KOPT-K1 (cell line): ENCODE measurements around the gene THAP5.

Experiments
- H3K27ac ChIP-seq: fragments of 200-600 bp; sonication (generic); 2 replicates; pipeline ENCODE4 v1.5.1; 2016; ENCODE audit warnings: antibody characterized with exemption, mild to moderate bottlenecking, low read depth, low read length; ENCODE audit not compliant: poor library complexity, severe bottlenecking
- H3K36me3 ChIP-seq: fragments of 200-600 bp; sonication (generic); 2 replicates; pipeline ENCODE4 v1.5.1; 2017; ENCODE audit warnings: antibody characterized with exemption, mild to moderate bottlenecking, low read length, moderate library complexity; ENCODE audit not compliant: insufficient read depth
- H3K9me3 ChIP-seq: fragments of 200-600 bp; sonication (generic); 2 replicates; pipeline ENCODE4 v1.5.1; 2017; ENCODE audit warnings: antibody characterized with exemption, low read length, mild to moderate bottlenecking; ENCODE audit not compliant: insufficient read depth, poor library complexity, severe bottlenecking

THAP5 gene, protein sequence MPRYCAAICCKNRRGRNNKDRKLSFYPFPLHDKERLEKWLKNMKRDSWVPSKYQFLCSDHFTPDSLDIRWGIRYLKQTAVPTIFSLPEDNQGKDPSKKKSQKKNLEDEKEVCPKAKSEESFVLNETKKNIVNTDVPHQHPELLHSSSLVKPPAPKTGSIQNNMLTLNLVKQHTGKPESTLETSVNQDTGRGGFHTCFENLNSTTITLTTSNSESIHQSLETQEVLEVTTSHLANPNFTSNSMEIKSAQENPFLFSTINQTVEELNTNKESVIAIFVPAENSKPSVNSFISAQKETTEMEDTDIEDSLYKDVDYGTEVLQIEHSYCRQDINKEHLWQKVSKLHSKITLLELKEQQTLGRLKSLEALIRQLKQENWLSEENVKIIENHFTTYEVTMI

DNA sequence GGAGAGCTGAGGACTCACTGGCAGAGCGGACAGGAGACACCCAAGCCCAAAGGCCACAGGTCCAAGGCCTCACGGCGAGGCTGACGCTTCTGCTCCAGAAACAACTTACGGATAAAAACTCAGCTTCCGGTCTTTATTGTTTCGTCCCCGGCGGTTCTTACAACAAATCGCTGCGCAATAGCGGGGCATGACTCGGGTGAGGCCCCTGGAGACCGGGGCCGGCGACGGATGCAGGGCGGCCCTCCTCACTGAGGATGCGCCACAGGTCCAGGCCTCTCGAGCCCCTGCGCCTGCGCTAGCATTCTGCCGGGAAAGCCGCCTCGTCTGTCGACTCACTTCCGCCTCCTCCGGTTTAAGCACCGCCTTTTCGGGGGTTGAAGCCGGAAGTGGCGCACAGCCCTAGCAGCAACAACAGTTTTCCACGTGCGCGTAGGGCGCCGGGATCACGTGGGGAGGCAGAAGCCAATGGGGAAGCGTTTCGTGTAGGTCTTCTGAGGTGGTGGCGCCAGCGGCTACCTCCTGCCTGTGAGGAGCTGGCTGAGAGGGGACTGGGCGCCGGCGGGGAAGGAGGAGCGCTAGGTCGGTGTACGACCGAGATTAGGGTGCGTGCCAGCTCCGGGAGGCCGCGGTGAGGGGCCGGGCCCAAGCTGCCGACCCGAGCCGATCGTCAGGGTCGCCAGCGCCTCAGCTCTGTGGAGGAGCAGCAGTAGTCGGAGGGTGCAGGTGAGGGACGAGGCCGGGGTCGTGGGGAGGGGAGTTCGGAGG is at the start of gene THAP5, which contains the start of gene DNAJB9:
Gene THAP5 (minus strand): TSS at position 326 of the 765 bp plus-strand sequence. CDS start 137 bp downstream, at position 189.
Gene DNAJB9 (plus strand): TSS at position 494 of the 765 bp plus-strand sequence. CDS start 1,853 bp downstream, outside the sequence.
- peaks cover 45% of the 10 kb centered on the region for H3K36me3 ChIP-seq
- peak within 1 kb of the TSS; percentile 98 for H3K27ac ChIP-seq
- H3K9me3 ChIP-seq: no peaks in the 10 kb centered on the region

DNA sequence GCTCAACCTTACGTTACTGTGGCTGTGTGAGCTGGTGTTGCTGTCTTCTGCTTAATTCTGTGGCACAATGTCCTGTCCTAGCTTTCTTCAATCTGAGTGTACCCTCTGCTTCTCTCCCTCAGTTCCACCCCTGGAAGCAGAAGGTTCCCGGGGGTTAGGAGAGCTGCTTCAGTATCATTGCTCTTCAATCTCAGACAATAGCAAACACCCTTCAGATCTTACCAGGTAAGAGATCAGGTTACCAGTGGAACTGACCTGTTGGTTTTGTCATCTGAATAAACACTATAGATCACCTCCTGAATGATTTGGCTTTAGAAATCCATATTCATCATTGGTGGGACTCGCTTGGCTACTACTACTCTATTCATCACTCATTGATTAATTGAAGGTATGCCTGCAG is 48.5 kb upstream of the THAP5 start:
- Histone ChIP-seq H3K27ac (no peak overlapping the region), H3K9me3 (no peaks in the 10 kb centered on the region), H3K36me3 (no peaks in the 10 kb centered on the region)

DNA sequence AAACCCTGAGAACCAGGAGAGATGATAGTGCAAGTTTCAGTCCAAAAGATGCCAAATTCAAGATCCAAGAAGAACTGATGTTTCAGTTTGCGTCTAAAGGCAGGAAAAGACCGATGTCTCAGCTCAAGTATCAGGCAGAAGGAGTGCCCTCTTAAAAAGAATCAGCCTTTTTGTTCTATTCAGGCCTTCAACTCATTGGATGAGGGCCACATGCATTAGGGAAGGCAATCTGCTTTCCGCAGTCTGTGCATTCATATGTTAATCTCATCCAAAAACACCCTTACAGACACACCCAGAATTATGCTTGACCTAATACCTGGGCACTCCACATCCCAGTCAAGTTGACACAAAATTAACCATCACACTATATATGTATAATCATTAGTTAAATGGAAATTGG is 45.4 kb upstream of the THAP5 start:
- no peaks in the 10 kb centered on the region for H3K9me3 ChIP-seq
- no peak overlapping the region for H3K27ac ChIP-seq
- H3K36me3 ChIP-seq: no peaks in the 10 kb centered on the region

DNA sequence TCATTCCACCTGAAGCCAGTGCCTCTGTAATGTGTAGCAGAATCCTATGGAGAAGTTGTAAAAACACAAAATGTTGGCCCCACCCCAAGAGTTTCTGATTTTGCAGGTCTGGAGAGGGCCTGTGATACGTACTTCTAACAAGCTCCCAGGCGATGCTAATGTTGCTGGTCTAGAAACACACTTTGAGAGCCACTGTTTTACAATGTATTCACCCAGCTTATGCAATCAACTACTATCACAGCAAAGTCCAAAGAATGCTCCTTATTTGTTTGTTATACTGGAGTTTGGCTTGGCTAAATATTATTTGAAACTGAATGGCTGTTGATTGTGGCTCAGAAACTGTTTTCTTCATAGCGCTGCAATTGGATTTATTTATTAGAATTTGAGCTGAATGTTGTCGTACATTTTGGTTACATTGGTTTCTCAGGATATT is 44.5 kb upstream of the THAP5 start:
- no peak overlapping the region for H3K27ac ChIP-seq
- H3K9me3 ChIP-seq: no peaks in the 10 kb centered on the region
- no peaks in the 10 kb centered on the region for H3K36me3 ChIP-seq

DNA sequence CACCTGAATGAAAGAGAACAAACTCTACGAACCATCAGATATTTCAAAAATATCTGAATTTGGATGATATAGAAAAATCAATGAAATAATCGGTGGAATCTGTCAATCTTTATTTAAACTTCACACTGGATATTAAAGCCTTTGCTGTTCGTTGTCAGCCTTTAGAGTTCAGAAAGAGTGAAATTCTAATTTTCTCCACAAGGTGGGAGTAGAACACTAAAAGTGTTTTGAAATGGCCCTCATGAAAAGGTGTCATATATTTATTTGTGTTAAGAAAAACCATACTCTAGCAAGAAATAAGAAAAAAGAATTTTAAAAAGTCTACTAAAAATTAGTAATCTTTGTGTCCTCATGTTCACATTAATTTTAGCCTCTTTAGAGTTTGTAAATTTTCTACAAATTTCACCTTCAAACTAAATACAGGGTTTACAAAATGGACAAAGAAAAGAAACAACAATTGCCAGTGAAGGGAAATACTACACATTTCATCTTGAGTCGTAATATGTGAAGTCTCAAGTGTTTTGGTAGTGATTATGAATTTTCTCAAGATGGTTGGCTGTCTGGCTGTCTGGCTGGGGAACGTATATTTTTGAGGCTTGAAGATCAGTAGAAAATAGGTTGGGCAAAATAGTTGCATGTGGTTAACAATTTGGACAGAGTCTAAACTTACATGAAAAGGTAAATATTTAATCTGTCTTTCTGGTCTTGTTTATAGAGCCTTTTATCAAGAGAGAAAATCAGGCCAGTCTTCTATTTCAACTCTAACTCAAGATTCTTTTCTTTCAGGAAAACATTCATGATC is 43.8 kb upstream of the THAP5 start:
- H3K36me3 ChIP-seq: no peaks in the 10 kb centered on the region
- no peaks in the 10 kb centered on the region for H3K9me3 ChIP-seq
- H3K27ac ChIP-seq: no peak overlapping the region

DNA sequence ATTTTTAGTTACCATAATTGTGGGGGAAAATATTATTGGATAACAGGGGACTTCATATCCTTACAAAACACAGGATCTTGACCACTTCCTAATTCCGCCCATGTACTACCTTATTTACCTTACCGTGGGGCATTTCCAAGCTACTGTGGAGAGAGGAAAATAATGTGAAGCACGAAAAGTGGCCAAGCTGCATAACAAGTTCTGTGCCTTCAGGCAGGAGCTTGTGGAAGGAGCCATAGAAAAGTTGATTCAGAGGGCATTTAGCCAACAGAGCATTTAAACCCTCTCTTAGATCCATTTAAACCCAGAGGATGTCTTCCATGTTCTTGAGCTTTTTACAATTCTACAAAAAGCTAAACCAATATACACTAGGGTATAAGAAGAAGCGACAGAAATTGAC is 41.8 kb upstream of the THAP5 start:
- H3K36me3 ChIP-seq: no peaks in the 10 kb centered on the region
- no peak overlapping the region for H3K27ac ChIP-seq
- H3K9me3 ChIP-seq: no peaks in the 10 kb centered on the region

DNA sequence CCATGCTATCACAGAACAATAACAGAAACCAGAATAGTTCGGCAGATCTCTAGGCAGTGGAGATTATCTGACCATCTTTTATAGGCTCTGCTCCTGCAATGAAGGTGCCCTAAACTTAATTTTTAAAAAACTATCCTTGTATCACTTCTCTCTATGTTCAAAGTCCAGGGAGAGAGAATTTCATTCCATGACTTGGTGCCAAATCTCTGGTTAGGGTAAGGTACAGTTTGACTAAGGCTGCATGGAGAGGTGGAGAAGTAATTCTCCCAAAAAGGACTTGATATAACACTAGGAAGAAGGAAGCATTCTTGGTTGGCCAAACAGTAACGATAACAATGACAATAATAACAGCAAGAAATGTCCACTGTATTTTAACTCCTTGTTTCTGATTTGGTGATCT is 40.1 kb upstream of the THAP5 start:
- Histone ChIP-seq H3K36me3 (no peaks in the 10 kb centered on the region), H3K27ac (no peak overlapping the region), H3K9me3 (no peaks in the 10 kb centered on the region)

DNA sequence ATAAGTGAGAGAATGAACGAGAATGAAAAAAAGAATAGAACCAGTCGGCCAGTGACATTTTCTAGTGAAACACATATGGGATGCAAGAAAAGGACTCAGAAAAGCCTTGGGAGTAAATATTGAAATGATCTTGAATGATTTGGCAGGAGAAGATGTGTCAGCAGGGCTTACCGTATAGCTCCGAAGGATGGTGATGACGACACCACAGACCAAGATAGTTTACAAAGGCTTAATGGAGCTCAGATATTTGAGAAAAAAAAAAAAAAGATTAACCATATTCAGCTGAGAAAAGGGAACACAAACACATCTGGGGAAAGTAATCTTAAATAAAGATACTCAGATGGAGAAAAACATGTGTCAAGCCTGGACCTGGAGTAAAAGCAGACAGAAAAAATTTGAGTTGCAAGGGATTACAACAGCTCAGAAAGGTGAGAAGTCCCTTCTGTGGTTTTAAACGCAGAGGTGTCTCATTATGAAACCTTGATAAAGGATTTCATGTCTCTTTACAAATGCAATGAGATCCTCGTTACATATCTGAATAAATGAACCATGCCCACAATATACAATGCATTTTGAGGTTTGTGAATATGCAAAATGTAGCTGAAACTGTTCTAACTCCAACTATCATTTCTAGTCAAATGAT is 36.2 kb upstream of the THAP5 start:
- Histone ChIP-seq H3K27ac (no peak overlapping the region), H3K36me3 (no peaks in the 10 kb centered on the region), H3K9me3 (no peaks in the 10 kb centered on the region)

DNA sequence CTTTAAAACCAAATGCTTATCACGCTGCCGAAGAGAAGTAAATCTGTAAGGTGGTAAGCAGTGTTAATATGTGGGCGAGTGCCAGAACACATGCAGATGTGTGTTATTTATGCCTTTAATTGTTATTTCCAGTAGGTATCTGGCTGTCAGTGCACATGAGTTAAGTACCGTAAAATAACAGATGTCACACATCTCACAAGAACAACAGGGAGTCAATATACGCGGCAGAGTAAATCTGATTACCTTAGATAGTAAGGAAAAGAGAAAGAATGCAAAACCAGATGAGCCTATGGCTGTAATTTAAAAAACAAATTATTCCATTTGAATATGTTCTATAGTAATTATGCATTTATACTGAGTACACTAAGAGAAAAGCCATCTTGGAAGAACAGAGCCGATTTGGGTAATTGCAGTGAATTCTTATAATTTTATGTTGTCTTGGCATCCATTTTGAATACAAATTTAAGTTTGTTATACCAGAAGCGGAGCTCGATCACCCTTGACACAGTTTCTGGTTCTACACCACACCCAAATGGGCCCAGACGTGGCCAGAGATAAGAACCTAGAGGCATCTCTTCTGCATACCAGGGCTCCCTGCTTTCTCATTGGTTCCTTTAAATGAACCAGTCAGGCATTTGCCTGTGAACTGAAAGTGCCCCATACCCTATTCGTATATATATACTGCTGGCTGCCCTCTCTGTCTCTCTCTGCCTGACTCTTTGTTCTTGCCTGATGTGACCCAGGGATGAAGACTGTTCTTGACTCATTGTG is 35.0 kb upstream of the THAP5 start:
- H3K9me3 ChIP-seq: no peaks in the 10 kb centered on the region
- H3K27ac ChIP-seq: no peak overlapping the region
- H3K36me3 ChIP-seq: no peaks in the 10 kb centered on the region

DNA sequence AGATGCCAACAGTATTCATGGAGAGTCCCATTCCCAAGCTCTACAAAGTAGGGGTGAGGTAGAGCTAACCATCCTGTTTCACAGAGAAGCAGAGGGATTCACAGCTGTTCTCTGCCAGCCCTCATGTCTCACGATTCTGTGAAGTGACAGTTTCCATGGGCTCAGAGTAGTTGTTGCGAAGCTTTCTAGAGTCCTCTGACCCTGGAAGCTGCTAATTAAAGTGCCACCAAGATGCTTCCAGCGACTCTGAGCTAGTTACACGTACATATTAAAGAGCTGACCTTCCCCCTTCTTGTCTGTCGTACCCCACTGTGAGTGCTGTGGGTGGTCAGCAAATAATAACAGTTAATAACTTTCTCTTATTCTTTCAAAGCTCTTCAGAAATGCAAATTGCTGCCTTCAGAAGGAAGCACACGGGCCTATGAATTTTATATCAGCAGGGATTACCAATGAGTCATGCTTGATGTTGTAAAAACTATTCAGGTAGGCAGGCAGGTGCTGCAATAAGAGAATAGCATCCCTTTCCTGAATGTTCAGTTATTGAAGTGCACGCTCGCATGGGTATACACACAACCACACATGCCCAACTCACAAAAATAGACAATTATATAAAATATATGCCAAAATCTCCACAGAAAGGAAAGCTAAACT is 34.3 kb upstream of the THAP5 start:
- no peaks in the 10 kb centered on the region for H3K9me3 ChIP-seq
- no peaks in the 10 kb centered on the region for H3K36me3 ChIP-seq
- H3K27ac ChIP-seq: no peak overlapping the region

DNA sequence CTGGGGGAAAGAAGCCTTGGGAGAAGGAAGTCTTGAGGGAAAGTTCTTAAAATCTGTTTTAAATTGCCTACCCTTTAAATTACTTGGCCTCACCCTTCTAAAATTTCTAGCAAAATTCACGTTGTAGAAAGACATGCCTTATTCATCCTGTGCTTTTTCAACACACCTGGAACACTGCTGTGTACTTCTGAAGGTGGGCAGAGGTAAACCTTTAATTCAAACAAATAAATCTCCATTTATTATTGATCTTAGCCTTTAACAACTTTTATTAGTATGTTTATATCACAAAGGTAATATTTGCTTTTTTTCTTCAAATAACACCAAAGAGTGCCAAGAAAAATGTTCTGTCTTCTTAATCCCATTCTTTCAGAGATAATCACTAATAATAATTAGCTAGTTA is 30.9 kb upstream of the THAP5 start:
- Histone ChIP-seq H3K9me3 (no peaks in the 10 kb centered on the region), H3K27ac (no peak overlapping the region), H3K36me3 (no peaks in the 10 kb centered on the region)

DNA sequence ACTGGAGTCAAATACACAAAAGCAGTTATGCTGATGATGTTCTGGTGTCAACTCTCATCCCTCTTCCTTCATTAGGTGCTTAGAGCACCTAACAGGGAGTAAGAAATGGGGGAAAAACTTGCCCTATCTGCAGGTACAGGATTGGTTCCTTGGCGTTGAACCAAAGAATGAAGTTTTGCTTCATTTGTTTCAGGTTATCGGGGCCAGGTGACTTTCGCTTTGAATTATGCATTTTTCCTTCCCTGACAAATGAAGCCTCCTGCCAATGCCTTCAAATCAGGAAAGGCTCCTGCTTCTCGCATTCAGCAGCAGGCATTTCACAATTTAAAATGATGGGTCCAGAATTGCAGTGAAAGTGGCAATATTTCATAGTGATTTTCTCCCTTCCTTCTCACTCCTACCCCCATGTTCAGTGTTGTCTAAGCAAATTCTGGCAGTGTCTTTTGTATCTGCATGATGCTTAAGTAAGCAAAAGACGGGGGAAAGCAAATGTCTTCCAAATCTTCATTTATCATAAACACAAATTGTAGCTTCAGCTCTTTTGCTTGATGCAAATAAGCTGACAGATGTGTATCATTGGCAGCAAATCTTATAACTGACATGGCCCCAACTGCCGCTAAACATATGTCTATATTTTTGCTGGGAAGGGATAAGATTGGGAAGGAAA is 29.5 kb upstream of the THAP5 start:
- H3K36me3 ChIP-seq: no peaks in the 10 kb centered on the region
- no peaks in the 10 kb centered on the region for H3K9me3 ChIP-seq

DNA sequence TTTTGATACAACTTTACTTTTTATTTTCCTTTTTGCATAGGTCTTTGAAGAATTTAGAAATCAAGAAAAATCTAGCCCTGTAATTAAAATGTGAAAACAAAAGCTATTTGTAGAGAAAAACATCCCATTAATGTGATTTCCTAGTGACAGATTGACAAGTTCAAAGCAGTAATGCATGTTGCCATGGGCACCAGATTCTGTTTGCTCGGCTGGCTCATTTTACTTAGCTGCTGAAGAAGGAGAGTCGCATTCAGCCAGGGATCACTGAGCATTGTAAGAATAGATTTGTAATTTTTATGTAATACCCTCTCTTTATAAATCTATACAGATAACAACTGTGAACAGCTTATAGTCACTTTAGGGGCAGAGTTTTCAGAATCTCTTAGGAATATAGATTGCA is 28.6 kb upstream of the THAP5 start:
- Histone ChIP-seq H3K36me3 (no peaks in the 10 kb centered on the region), H3K27ac (no peak overlapping the region)

More for the DNA sequence above, 29.5 kb upstream of the THAP5 start:
- H3K27ac ChIP-seq: no peak overlapping the region

More for the DNA sequence above, 28.6 kb upstream of the THAP5 start:
- H3K9me3 ChIP-seq: no peaks in the 10 kb centered on the region
